ENCODE results near the gene PRDM1. TPM values are rescaled to one million over a fixed set of nuclear protein-coding genes. Genes with fewer than 3 reads are reported as not detected.

The PRDM1 gene
- total RNA-seq, 1 experiment from 2014 or later, result 0.11 TPM

GRCh38 chr6:106097411-106098231 is 11.5 kb downstream of the PRDM1 start:
- H3K4me1 ChIP-seq (ENCODE audit: low read length), result peaks cover 33% of the 10 kb centered on the region

DNA sequence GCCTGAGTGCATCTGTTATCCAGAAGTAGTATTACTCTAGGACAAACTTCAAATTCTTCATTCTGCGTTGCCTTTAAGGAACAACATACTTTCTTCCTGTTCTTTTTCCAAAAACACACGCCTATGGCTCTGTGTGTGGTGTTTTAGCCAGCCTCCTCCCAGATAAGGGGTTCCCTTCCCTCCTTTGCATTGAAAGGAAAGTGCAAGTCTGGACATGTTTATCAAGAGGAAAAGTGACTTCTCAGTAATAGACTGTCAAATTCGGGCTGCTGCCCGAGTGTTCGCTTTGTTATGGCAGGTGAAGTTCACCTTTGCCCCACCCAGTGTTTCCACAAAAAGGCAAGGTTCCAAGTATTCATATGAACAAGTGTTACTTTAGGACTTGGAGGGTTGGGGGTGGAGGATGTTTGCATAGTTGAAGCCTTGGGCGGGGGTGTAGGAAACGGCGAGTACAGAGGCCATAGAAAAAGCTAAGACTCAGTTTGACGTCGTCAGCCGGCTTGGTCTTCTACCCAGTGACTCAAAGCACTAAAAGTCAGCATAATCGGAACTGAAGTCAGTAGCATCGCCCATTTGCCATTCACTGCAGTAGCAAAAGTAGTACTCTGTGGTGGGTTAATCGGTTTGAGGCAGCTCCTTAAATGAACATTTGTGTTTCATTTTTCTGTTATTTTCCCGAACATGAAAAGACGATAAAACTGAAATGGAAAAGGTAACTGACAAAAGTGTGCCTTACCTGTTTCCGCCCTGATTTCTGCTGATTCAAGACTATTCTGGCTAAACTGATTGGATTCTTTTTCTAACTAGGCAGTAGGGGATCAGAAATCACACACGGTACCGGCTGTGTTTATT is 12.5 kb downstream of the PRDM1 start:
- Histone ChIP-seq H3K4me2 (ENCODE audit: low read depth, low read length, poor library complexity, severe bottlenecking) (peak overlapping the region; percentile 81), H2AFZ (ENCODE audit: low read length) (peak overlapping the region; percentile 92), H3K36me3 (ENCODE audit: insufficient read depth, low read length) (no peaks in the 10 kb centered on the region), H3K4me3 (ENCODE audit: low read length) (peak overlapping the region; percentile 67), H3K9ac (ENCODE audit: low read length) (peak overlapping the region; percentile 57), H3K9me2 (replicated peaks; ENCODE audit: insufficient read depth, low read length) (no peaks in the 10 kb centered on the region), H4K20me1 (ENCODE audit: insufficient read depth, low read depth, low read length) (no peaks in the 10 kb centered on the region), H3K27ac (ENCODE audit: low read length) (no peak overlapping the region), H3K79me2 (ENCODE audit: low read length) (no peaks in the 10 kb centered on the region), H3K27me3 (ENCODE audit: low read length) (no peaks in the 10 kb centered on the region), H3K4me1 (ENCODE audit: low read length) (peaks cover 28% of the 10 kb centered on the region), H3K9me3 (ENCODE audit: low read length) (no peaks in the 10 kb centered on the region)
- DNase-seq, result no peak

More at GRCh38 chr6:106097411-106098231, 11.5 kb downstream of the PRDM1 start:
- no peaks in the 10 kb centered on the region for H3K27me3 ChIP-seq (ENCODE audit: low read length)
- H3K9ac ChIP-seq (ENCODE audit: low read length), result peak overlapping the region; percentile 57
- H3K79me2 ChIP-seq (ENCODE audit: low read length), result no peaks in the 10 kb centered on the region
- H3K9me2 ChIP-seq (replicated peaks; ENCODE audit: insufficient read depth, low read length), result no peaks in the 10 kb centered on the region
- peak; percentile 59 for DNase-seq
- H2AFZ ChIP-seq (ENCODE audit: low read length), result peak overlapping the region; percentile 92
- H4K20me1 ChIP-seq (ENCODE audit: insufficient read depth, low read depth, low read length), result no peaks in the 10 kb centered on the region
- no peaks in the 10 kb centered on the region for H3K36me3 ChIP-seq (ENCODE audit: insufficient read depth, low read length)
- peak overlapping the region; percentile 81 for H3K4me2 ChIP-seq (ENCODE audit: low read depth, low read length, poor library complexity, severe bottlenecking)
- H3K9me3 ChIP-seq (ENCODE audit: low read length), result no peaks in the 10 kb centered on the region
- H3K4me3 ChIP-seq (ENCODE audit: low read length), result peak overlapping the region; percentile 67
- H3K27ac ChIP-seq (ENCODE audit: low read length), result no peak overlapping the region

DNA sequence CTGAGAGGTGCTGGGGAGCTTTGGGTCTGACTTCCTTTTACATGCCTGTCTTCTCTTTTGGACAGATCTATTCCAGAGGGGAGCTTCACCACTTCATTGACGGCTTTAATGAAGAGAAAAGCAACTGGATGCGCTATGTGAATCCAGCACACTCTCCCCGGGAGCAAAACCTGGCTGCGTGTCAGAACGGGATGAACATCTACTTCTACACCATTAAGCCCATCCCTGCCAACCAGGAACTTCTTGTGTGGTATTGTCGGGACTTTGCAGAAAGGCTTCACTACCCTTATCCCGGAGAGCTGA is 13.1 kb downstream of the PRDM1 start:
- peak overlapping the region; percentile 92; the same call in 1 of the 2 replicates for H2AFZ ChIP-seq (ENCODE audit: low read length)
- H3K27me3 ChIP-seq (ENCODE audit: low read length), result no peaks in the 10 kb centered on the region
- no peak overlapping the region for H3K27ac ChIP-seq (ENCODE audit: low read length)

GRCh38 chr6:106100755-106101154 is 14.6 kb downstream of the PRDM1 start:
- Histone ChIP-seq H3K79me2 (ENCODE audit: low read length) (no peaks in the 10 kb centered on the region), H3K4me3 (ENCODE audit: low read length) (no peak overlapping the region), H3K9me3 (ENCODE audit: low read length) (no peaks in the 10 kb centered on the region), H3K36me3 (ENCODE audit: insufficient read depth, low read length) (no peaks in the 10 kb centered on the region), H3K4me2 (ENCODE audit: low read depth, low read length, poor library complexity, severe bottlenecking) (no peak overlapping the region), H3K27me3 (ENCODE audit: low read length) (no peaks in the 10 kb centered on the region), H3K4me1 (ENCODE audit: low read length) (peaks cover 28% of the 10 kb centered on the region), H2AFZ (ENCODE audit: low read length) (no peak overlapping the region), H3K27ac (ENCODE audit: low read length) (no peak overlapping the region), H3K9ac (ENCODE audit: low read length) (no peak overlapping the region), H3K9me2 (replicated peaks; ENCODE audit: insufficient read depth, low read length) (no peaks in the 10 kb centered on the region), H4K20me1 (ENCODE audit: insufficient read depth, low read depth, low read length) (no peaks in the 10 kb centered on the region)
- DNase-seq, result no peak

More for the DNA sequence above, 13.1 kb downstream of the PRDM1 start:
- Histone ChIP-seq H3K79me2 (ENCODE audit: low read length) (no peaks in the 10 kb centered on the region), H3K4me3 (ENCODE audit: low read length) (peak overlapping the region; percentile 67; the same call in 1 of the 2 replicates), H3K9me3 (ENCODE audit: low read length) (no peaks in the 10 kb centered on the region), H3K4me2 (ENCODE audit: low read depth, low read length, poor library complexity, severe bottlenecking) (peak overlapping the region; percentile 81), H3K9me2 (replicated peaks; ENCODE audit: insufficient read depth, low read length) (no peaks in the 10 kb centered on the region), H4K20me1 (ENCODE audit: insufficient read depth, low read depth, low read length) (no peaks in the 10 kb centered on the region), H3K36me3 (ENCODE audit: insufficient read depth, low read length) (no peaks in the 10 kb centered on the region), H3K4me1 (ENCODE audit: low read length) (peaks cover 28% of the 10 kb centered on the region), H3K9ac (ENCODE audit: low read length) (peak overlapping the region; percentile 57; the same call in 1 of the 2 replicates)
- DNase-seq, result no peak

DNA sequence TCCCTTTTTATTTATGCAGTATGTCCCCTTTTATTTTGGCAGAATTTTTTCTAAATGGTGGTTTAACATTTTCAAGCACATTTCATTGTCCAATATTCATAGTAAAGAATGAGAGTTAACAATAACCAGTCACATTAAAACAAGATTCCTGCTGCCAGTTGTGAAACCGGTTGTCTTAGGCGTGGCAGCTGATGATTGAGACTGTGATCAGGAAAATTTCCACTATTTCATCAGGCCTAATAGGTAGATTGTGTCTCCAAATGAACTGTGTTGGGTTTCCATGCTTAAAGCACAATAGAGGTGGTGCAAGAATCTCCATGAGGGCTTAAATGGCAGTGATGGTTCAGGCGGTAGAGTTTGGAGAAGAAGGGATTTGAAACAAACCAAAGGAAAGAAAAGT is 15.3 kb downstream of the PRDM1 start:
- H2AFZ ChIP-seq (ENCODE audit: low read length), result no peak overlapping the region
- DNase-seq, result no peak
- H4K20me1 ChIP-seq (ENCODE audit: insufficient read depth, low read depth, low read length), result no peaks in the 10 kb centered on the region
- H3K27me3 ChIP-seq (ENCODE audit: low read length), result no peaks in the 10 kb centered on the region
- no peaks in the 10 kb centered on the region for H3K79me2 ChIP-seq (ENCODE audit: low read length)
- no peak overlapping the region for H3K9ac ChIP-seq (ENCODE audit: low read length)
- no peaks in the 10 kb centered on the region for H3K9me2 ChIP-seq (replicated peaks; ENCODE audit: insufficient read depth, low read length)
- peaks cover 28% of the 10 kb centered on the region for H3K4me1 ChIP-seq (ENCODE audit: low read length)
- no peak overlapping the region for H3K4me2 ChIP-seq (ENCODE audit: low read depth, low read length, poor library complexity, severe bottlenecking)
- no peaks in the 10 kb centered on the region for H3K36me3 ChIP-seq (ENCODE audit: insufficient read depth, low read length)
- no peaks in the 10 kb centered on the region for H3K9me3 ChIP-seq (ENCODE audit: low read length)
- H3K27ac ChIP-seq (ENCODE audit: low read length), result no peak overlapping the region
- no peak overlapping the region for H3K4me3 ChIP-seq (ENCODE audit: low read length)

DNA sequence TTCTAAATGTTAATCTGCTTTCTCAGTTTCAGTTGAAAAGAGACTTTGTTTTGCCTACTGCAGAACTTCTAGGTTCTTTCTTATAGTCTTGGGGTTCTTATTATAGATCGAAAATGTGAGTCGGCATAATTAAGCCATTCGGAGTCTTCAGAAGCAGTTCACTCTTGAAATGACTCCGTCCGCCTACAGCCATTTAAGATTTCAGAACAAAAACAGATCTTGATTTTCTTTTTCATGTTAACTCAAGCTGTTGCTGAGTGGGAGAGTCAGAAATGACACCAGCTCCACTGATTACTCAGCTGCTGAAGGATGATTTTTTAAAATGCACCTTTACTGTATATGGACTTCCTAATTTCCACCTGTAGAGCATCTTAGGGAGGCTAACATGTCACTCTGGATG is 15.9 kb downstream of the PRDM1 start:
- Histone ChIP-seq H3K4me3 (ENCODE audit: low read length) (no peak overlapping the region), H2AFZ (ENCODE audit: low read length) (no peak overlapping the region), H3K4me1 (ENCODE audit: low read length) (peaks cover 24% of the 10 kb centered on the region), H3K9me2 (replicated peaks; ENCODE audit: insufficient read depth, low read length) (no peaks in the 10 kb centered on the region), H3K79me2 (ENCODE audit: low read length) (no peaks in the 10 kb centered on the region), H3K27me3 (ENCODE audit: low read length) (no peaks in the 10 kb centered on the region), H3K27ac (ENCODE audit: low read length) (no peak overlapping the region), H3K9me3 (ENCODE audit: low read length) (no peaks in the 10 kb centered on the region), H3K9ac (ENCODE audit: low read length) (no peak overlapping the region), H3K4me2 (ENCODE audit: low read depth, low read length, poor library complexity, severe bottlenecking) (no peak overlapping the region), H4K20me1 (ENCODE audit: insufficient read depth, low read depth, low read length) (no peaks in the 10 kb centered on the region), H3K36me3 (ENCODE audit: insufficient read depth, low read length) (no peaks in the 10 kb centered on the region)
- no peak for DNase-seq

DNA sequence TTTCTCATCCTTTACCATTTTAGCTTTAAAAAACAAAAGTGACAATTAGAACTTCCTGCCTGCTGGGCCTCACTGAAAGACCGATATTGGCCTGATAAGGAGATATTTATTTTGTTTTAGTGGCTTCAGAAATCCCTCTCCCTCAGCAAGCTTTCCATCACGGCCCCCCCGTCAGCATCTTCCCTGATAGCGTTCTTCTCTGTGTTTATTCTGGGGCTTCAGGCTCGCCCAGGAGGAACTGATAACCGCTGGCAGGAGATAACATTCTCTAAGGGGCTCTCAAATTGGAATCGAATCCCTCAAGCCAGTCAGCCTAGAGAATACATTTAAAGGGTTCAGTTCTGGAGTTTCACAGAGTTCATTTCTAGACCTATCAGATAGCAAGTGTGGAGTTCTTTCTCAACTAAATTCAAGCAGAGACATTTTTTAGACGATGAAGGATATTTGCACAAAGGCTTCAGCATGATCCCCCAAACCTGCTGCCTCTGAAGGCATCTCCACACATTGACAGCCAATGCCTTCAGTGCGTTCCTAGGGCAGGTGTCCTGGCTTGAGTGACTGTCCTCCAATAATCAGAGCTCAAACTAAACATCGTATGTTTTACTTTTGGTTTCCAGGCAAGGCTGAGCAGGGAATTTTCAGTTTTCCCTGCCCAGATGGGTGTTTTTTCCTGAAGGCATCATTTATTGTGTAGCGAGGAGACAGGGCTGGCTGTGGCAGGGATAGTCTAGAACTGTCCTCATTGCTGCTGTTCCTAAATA is 17.0 kb downstream of the PRDM1 start:
- Histone ChIP-seq H3K79me2 (ENCODE audit: low read length) (no peaks in the 10 kb centered on the region), H4K20me1 (ENCODE audit: insufficient read depth, low read depth, low read length) (no peaks in the 10 kb centered on the region), H3K9ac (ENCODE audit: low read length) (no peak overlapping the region), H3K4me2 (ENCODE audit: low read depth, low read length, poor library complexity, severe bottlenecking) (no peak overlapping the region), H3K27me3 (ENCODE audit: low read length) (no peaks in the 10 kb centered on the region), H3K9me3 (ENCODE audit: low read length) (no peaks in the 10 kb centered on the region), H3K9me2 (replicated peaks; ENCODE audit: insufficient read depth, low read length) (no peaks in the 10 kb centered on the region), H3K36me3 (ENCODE audit: insufficient read depth, low read length) (no peaks in the 10 kb centered on the region), H3K4me3 (ENCODE audit: low read length) (no peak overlapping the region), H3K4me1 (ENCODE audit: low read length) (peaks cover 13% of the 10 kb centered on the region), H2AFZ (ENCODE audit: low read length) (no peak overlapping the region), H3K27ac (ENCODE audit: low read length) (no peak overlapping the region)
- DNase-seq, result no peak

- no peak overlapping the region for H3K9ac ChIP-seq (ENCODE audit: low read length)
- H3K4me1 ChIP-seq (ENCODE audit: low read length), result peaks cover 7% of the 10 kb centered on the region
- no peaks in the 10 kb centered on the region for H4K20me1 ChIP-seq (ENCODE audit: insufficient read depth, low read depth, low read length)
- no peaks in the 10 kb centered on the region for H3K27me3 ChIP-seq (ENCODE audit: low read length)
- H3K9me3 ChIP-seq (ENCODE audit: low read length), result no peaks in the 10 kb centered on the region
- H3K4me3 ChIP-seq (ENCODE audit: low read length), result no peak overlapping the region
- no peak for DNase-seq
- H3K4me2 ChIP-seq (ENCODE audit: low read depth, low read length, poor library complexity, severe bottlenecking), result no peak overlapping the region
- H3K27ac ChIP-seq (ENCODE audit: low read length), result no peak overlapping the region
- H3K9me2 ChIP-seq (replicated peaks; ENCODE audit: insufficient read depth, low read length), result no peaks in the 10 kb centered on the region
- H2AFZ ChIP-seq (ENCODE audit: low read length), result no peak overlapping the region
- H3K36me3 ChIP-seq (ENCODE audit: insufficient read depth, low read length), result no peaks in the 10 kb centered on the region
- no peaks in the 10 kb centered on the region for H3K79me2 ChIP-seq (ENCODE audit: low read length)
Observed at GRCh38 chr6:106103728-106104109, 17.6 kb downstream of the PRDM1 start.
